HG02884 (cell line): Measurements from ENCODE around the gene CDADC1.

Experiments
- ATAC-seq: cut with Tn5 transposase; IDR thresholded peaks from one replicate; pipeline ENCODE4 v1.9.1; 2021; ENCODE audit warnings: mild to moderate bottlenecking, moderate library complexity; ENCODE audit not compliant: unreplicated experiment

CDADC1 gene

DNA sequence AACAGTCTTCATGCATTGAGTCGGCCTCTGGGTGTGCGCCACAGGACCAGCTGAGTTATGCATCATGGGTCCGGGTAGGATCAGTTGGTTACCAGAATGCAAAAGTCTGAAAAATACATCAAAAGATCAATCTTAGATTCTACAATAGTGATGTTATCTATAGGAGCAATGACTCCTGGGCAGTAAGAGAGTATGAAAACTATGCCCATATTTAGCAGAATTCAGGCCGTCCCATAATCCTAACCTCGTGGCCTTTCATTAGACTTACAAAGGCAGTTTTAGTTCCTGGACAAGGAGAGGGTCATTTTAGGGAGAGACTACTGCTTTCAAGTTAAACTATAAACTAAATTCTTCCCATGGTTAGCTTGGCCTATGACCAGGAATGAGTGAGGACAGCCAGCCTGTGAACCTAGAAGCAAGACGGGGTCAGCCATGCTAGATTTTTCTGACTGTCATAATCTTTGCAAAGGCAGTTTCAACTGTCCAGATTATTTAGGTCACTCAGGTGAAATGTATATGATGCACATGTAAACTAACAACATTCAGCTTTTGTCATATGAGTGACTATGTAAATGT, 11.8 kb upstream of the CDADC1 start:
- no peak for ATAC-seq

DNA sequence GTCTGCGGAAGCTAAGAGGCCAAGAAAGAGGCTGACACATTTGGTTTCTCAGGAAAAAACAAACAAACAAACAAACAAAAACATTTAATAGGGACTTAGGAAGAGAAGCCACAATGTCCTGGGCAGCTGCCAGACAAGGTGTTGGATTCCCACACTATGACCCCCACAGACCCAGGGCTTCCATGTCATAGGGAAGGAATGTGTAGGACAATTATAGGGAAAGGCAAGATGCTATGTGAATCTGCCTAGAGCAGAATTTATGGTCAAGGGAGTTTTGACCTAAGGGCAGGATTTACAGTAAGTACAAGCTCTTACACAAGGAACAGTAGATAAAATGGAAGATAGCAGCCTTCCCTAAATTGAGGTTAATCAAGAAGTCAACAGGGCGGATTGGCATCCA, 9.1 kb upstream of the CDADC1 start:
- ATAC-seq, result no peak

DNA sequence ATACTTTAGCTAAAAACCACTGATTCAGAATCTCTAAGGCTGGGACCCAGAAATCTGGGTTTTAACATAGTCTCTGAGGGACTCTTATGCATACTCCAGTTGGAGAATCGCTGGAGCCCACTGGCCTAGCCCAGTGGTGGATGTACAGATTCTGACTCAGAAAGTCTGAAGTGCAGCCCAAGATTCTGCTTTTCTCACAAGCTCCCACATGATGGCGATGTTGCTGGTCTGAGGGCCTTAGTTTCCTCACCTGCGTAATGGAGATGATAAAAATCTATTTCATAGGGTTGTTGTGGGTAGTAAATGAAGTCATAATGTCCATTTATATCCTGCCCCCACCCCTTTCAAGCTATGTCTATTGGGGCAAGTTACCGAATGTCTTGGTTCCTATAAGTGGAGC, 7.7 kb upstream of the CDADC1 start:
- ATAC-seq, result peak; percentile 63

DNA sequence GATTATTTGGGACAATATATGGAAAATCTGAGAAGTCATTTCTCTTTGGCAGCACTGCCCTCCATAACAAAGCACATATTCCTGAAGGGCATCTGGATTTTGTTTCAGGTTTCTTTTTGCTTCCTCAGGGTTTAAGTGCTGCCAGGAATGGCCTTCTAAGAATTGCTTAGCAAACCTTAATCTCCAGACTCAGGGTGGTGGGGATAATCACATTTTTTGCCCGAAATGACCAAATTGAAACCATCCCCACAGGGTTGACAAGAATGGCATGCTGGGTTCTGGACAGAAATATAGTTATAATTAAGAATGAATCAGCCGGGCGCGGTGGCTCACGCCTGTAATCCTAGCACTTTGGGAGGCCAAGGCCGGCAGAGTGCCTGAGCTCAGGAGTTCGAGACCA, 6.4 kb upstream of the CDADC1 start:
- no peak for ATAC-seq

DNA sequence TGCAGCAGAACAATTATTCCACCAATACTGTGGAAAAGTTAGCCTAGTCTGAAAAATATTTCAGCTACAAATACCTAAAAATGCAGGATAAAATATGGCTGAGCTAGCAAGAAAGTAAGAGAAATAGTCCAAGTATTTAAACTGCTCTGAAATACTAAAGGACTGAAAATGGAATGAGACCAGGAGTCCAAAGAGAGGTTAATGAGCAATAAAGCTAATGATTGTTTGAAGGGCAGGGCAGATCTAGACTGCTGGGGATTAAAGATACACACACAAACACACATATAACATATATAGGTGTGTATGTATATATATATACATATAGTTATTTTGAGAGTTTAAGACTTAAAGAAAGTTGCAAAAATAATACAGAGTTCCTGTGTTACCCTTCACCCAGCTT, 2.6 kb upstream of the CDADC1 start:
- no peak for ATAC-seq

DNA sequence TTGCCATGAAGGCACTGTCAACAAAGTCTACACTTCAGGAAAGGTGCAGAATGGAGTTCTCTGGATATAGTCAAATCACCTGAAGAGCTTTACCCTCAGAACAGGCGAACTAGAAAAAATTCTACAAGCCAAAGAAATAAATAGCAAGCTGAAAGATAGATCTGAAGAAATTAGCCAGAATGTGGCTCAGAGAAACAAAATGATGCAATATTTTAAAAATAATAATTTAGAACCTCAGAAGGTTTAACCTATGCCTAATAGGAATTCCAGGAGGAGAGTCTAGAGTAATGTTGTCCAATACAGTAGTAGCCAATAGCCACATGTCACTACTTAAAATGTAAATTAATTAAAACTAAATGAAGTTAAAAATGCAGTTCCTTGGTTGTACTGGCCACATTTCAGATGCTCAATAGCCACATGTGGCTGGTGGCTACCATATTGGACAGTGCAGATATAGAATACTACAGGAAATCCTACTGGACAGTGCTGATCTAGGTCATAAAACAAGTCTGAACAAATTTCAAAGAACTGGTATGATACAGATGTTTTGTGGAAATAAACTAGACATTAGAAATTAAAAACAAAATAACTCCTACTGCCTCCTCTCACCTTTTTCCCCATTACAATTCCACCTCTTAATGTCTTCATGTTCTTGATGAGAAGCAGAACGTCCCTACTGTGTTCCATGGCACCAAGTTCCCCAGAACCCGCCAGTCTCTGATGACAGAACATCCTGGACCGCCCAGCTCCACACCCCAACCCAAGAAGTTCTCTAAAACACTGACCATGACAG, 679 bp upstream of the CDADC1 start:
- ATAC-seq, result peak; percentile 36

DNA sequence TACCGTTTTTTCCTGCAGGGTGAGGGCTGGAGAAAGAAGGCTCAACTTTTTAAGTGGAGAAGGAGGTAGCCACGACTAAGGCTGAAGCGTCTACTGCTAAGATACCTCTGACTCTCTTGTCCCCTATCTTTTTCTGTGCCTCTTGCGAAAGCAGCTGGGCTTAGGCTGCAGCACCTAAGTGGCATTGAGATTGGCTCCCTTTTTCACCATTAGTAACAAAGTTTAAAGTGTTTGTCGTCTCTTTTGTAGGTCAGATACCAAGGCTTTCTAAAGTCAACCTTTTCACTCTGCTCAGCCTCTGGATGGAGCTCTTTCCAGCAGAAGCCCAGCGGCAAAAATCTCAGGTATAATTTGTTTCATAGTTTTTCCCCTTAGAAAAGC, 887 bp downstream of the CDADC1 start:
- ATAC-seq, result no peak

DNA sequence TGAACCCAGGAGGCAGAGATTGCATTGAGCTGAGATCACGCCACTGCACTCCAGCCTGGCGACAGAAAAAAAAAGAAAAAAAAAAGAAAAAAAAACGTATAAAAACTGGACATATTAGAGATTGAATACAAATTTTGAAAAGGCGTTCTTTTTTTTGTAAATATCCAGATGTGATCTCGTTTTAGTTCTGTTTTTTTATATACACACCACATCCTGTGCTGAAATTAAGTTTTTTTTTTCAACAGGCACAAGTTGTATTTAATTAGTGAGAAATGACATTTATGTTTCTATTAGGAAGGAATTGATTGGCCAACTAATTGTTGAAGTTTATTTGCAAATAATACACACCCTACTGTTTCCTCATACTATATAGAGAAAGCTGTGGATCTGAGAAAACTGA, 3.6 kb downstream of the CDADC1 start:
- no peak for ATAC-seq

DNA sequence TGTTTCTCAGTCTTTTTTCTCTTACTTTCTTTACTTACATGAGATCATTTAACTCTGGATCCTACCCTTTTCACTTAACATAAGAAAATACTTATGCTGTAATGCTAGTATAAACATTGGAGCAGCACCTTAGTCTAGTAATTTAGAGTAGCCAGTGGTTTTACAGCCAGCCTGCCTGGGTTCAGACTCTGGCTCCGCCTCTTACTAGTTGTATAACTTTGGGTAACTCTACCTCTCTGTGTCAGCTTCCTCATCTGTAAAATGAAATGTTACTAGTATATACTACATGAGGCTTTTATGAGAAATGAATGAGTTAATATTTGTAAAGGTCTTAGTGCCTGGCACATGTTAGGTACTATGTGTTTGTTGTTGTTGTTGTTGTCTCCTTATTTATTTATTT, 5.6 kb downstream of the CDADC1 start:
- ATAC-seq, result no peak

DNA sequence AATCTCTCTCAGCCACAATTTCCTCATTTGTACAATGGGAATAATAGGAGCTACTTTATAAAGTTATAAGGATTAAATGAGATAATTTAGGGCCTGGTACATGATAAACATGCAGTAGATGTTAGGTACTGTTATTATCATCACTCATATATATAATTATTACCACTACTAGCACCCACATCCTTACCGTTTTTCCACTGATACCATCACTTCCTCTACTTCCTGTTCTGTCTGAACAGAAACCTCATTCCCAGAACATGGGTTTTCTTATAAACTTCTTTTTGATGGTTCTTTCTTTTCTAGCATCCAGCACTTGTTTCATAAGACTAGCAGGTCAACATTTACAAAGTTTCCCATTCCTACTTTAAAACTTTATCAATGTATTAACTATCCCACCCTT, 6.3 kb downstream of the CDADC1 start:
- no peak for ATAC-seq

DNA sequence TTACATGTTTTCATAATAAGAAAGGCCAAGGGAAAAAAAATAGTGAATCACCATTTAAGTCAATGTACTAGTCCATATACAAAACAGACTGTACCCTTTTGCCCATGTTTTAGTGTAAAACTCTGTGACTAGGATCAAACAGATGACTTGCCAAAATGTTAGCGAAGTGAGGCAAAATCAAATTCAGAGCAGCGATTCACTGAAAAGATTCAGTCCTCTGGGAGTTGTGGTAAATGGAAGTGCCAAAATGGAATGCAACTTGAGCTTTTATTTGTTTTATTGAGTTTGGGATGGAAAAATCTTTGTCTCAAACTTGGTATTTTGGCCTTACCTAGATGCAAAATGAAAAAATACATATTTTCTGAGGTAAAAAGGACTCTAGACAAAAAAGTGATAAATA, 9.1 kb downstream of the CDADC1 start:
- ATAC-seq, result no peak

DNA sequence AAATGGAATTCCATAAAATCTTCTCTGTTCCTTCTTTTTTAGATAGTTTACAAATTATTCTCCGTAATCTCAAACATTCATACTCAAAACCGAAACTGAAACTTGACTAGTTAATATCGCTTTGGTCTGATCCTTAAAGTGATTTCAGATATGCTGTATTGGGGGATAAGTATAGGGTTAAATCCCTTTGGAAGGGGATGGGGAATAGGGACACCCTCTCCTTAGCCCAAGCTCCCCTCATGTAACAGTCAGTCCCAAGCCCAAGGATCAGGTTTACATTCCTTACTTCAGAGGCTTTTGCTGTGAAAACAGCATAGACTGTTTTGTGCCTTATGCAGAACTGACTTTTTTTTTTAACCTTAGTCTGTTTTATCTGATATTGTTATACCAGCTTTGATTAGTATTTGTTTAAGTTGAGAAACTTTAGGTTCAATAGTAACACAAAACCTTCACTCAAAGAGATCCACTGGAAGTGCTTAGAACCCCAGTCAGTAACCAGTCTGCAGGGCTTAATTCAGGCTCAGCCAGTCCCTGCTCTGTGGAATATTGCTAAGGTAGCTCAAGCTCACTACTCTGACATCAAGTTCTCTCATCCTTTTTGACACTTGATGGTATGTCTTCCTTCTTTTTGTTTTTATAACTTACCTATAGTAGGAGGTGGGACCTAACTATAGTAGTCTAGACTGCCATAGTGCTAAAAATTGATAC, 10.5 kb downstream of the CDADC1 start:
- no peak for ATAC-seq

DNA sequence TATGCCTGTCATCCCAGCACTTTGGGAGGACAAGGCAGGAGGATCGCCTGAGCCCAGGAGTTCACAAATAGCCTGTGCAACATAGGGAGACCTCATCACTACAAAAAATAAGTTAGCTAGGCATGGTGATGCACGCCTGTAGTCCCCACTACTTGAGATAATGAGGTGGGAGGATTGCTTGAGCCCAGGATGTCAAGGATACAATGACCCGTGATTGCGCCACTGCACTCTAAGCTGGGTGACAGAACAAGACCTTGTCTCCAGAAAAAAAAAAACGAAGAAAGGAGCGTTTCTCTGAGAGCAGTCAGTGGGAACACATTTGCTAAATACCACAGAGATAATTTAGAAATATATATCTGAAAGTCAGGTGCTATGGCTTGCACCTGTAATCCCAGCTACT, 11.9 kb downstream of the CDADC1 start:
- no peak for ATAC-seq

DNA sequence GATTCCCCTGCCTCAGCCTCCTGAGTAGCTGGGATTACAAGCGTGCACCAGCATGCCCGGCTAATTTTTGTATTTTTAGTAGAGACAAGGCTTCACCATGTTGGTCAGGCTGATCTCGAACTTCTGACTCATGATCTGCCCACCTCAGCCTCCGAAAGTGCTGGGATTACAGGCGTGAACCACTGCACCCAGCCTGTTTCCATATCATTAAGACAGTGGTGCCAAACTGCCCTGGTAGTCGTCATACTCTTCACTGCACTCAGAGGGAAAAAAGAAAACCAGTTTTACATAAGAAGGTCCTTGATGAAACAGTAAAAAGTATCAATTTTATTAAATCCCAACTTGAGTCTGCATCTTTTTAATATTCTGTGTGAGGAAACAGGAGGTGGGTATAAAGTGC, 14.9 kb downstream of the CDADC1 start:
- no peak for ATAC-seq

DNA sequence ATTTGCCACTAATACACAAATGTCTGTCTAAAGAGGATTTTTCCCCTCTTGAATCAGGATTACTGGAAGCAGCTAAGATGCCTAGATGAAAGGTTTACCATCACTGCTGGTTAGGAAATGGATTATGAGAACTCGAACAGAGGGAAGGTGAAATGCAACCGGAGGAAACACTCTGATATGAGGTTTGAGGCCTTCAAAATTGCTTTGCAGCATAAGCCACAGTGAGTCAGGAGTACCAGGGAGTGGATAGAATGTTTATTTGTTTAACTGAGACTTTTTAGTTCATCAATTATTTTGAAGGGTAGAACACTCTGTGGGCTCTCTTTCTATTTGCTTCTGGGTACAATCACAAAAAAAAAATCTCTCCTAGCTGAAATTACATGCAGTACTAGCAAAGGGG, 18.1 kb downstream of the CDADC1 start:
- no peak for ATAC-seq

DNA sequence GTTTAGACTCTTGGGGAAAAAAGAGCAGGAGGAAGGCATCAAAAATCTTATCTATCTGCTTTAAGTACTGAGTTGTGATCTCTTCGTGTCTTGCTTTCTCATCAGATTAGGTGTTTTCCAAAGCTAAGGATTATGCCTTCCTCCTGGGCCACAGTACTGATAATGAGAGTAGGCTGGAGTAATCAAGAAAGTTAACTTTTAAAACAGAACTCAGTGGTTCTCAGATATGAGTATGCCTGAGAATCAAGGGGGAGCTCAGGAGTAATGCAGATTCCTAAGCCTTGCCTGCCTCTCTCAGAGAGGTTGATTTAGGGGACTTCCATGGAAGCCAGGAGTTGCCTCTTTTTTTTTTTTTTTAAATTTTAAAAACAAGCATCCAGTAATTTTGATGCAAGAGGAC, 23.5 kb downstream of the CDADC1 start:
- ATAC-seq, result peak; percentile 48

DNA sequence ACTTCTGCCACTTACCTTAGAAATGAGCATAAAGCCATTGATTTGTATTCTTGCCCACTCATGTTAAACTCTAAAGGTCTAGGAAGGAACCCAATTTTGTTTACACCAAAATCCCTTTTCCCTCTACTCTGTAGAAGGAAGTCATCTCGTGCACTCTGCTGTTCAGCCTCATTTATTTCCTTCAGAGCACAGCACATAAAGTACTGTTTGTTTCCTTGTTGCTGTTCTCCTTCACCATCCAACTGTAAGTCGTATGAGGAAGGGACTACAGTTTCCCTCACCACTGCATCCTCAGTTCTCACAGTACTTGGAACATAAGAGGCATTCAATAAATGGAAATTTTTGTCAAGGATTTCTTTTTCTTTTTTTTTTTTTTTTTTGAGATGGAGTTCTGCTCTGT, 24.6 kb downstream of the CDADC1 start:
- ATAC-seq, result no peak

DNA sequence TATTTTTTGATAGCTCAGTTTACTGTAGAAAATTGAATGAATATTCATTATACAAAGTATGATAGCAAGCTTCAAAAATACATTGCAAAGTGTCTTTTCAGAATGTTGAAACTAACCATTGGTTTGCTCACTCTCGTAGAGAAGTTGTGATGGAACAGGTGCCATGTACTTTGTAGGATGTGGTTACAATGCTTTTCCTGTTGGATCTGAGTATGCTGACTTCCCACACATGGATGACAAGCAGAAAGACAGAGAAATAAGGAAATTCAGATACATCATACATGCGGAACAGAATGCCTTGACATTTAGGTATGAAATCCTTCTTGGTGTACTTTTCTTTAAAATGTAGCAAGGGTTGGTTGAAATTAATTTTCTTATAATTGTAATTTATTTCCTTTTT, 30.5 kb downstream of the CDADC1 start:
- ATAC-seq, result no peak

DNA sequence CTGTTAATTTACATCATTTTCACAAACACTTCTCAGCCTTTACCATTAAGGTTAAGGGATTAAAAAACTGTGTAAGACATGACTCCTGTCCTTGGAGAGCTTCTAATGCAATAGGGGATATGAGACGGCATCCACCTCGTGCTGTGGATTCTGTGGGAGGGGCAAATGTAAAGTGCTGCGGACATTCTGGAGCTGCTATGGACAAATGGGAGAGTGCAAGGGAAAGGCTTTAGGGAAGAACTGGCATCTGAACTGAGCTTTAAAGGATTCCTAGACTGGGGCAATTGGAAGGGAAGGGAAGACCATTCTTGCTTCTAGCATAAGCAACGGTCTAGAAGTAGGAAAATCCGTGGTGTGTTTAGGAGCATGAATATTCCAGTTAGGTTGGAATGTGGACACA, 31.4 kb downstream of the CDADC1 start:
- ATAC-seq, result no peak

DNA sequence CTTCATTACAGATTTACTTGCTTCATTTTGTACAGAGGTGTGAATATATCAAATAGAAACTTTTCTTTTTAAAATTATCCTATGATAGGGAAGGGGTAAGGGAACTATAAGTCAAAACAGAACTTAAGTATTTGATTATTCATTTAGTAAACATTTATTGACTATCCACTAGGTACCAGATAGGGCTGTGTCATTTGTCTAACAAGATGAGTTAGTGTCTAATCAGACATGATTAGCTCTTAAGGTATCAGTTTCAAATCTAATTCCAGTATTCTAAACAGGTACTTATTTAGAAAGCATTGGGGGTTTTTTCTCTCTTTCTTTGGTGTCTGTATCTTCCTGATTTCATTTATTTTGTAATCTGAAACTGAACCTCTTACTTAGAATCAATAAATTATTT, 32.2 kb downstream of the CDADC1 start:
- ATAC-seq, result no peak

DNA sequence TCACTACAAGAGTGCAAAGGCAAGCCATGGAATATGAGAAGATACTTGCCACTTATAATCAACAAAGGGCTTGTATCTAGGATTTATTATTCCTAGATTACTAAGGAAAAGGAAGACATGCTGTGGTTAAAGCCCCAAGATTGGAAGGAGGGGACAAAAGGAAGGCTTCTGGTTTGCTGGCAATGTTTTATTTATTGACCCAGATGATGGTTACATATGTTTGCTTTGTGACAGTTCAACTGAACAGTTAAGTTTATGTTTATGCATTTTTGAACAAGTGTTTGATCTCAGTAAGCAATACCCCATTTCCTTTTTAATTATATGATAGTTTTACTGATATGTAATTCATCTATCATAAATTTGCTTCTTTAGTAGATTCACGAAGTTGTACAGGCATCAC, 40.3 kb downstream of the CDADC1 start:
- no peak for ATAC-seq

DNA sequence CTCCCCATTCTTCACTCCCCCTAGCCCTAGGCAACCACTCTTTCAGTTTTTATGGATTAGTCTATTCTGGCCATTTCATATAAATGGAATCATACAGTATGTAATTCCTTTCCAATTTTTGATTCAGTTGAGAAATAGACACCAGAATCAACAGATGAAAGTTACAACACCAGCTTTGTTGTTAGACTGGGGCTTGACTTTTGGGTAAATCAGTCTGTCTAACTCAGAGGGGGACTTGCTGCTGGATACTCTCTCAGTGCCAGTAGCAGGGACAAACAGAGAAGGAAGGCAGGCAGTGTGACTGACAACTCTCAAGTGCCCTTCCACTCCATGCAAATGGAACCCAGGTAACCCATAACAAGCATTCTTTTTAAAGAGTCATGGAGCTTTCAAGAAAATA, 40.7 kb downstream of the CDADC1 start:
- ATAC-seq, result no peak
